DOHH2 (cell line): ENCODE results near the gene ODF2.

ENCODE experiments used
- EZH2phosphoT487 ChIP-seq: fragments of 200-600 bp; sonication (generic); IDR thresholded peaks from 2 replicates; pipeline ENCODE4 v1.6.1; 2017; ENCODE audit warnings: borderline replicate concordance, mild to moderate bottlenecking, antibody characterized with exemption, low read length, moderate library complexity, mixed read lengths
- TF ChIP-seq, protein P1 (sequence below): fragments of 200-600 bp; sonication (generic); IDR thresholded peaks from one replicate; pipeline ENCODE4 v1.5.1; 2014; ENCODE audit warnings: antibody characterized with exemption, mild to moderate bottlenecking, low read depth, low read length; ENCODE audit not compliant: poor library complexity, severe bottlenecking

DNA sequence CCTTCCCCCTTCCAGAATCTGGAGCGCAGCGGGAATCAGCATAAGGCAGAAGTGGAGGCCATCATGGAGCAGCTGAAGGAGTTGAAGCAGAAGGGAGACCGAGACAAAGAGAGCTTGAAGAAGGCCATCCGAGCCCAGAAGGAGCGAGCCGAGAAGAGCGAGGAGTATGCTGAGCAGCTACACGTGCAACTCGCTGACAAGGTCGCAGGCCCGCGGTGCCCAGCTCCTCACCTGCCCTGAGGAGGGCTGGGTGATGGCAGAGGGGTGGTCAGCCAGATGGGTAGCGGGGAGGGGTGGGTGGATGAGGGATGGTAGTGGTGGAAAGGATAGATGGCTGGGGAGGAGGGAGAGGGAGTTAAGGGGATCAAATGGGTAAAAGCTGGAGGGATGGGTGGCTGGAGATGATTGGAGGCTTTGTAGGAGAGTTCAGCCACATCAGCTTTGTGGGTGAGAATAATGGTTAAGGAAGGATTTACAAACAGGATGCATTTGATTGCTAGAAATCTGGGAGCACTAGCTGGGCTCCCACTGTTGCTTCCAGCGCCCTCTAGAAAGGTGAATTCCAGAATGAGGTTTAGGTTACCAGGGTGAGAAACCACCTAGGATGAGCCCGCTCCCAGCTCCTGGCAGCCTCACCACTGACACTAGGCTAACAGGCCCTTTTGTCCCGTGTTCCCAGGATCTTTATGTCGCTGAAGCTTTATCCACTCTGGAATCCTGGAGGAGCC lies 29.0 kb downstream of the ODF2 start:
- TF ChIP-seq, protein P1, sequence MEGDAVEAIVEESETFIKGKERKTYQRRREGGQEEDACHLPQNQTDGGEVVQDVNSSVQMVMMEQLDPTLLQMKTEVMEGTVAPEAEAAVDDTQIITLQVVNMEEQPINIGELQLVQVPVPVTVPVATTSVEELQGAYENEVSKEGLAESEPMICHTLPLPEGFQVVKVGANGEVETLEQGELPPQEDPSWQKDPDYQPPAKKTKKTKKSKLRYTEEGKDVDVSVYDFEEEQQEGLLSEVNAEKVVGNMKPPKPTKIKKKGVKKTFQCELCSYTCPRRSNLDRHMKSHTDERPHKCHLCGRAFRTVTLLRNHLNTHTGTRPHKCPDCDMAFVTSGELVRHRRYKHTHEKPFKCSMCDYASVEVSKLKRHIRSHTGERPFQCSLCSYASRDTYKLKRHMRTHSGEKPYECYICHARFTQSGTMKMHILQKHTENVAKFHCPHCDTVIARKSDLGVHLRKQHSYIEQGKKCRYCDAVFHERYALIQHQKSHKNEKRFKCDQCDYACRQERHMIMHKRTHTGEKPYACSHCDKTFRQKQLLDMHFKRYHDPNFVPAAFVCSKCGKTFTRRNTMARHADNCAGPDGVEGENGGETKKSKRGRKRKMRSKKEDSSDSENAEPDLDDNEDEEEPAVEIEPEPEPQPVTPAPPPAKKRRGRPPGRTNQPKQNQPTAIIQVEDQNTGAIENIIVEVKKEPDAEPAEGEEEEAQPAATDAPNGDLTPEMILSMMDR, result no peak
- TF ChIP-seq EZH2phosphoT487, result no peak
